NCI-H524 (cell line): Measurements from ENCODE around the gene RASA2.
"Not testable (repeated sequence)": the region's sequence is repeated elsewhere in the genome, so short reads cannot be mapped to it uniquely, and the experiment has no call there.

Experiments
- DNase-seq, 2 experiments: peaks; one replicate each; lab custom pipeline; 2025; lab: John Stamatoyannopoulos, UW

RASA2 gene

GRCh38 chr3:141459008-141459407 lies 27.8 kb upstream of the RASA2 start:
- DNase-seq: no peak

GRCh38 chr3:141460097-141460704 lies 26.6 kb upstream of the RASA2 start:
- peak; percentile 78 to 89 for DNase-seq

GRCh38 chr3:141462176-141462859 lies 24.5 kb upstream of the RASA2 start:
- DNase-seq: no peak

- DNase-seq: peak in 1 of 2 experiments; percentile 8
Observed at GRCh38 chr3:141465221-141465620, 21.6 kb upstream of the RASA2 start.

GRCh38 chr3:141466633-141467169 lies 20.1 kb upstream of the RASA2 start:
- no peak for DNase-seq

- DNase-seq: no peak
Observed at GRCh38 chr3:141469720-141470119, 17.1 kb upstream of the RASA2 start.

- no peak for DNase-seq
Observed at GRCh38 chr3:141471160-141471559, 15.7 kb upstream of the RASA2 start.

GRCh38 chr3:141476033-141476432 lies 10.8 kb upstream of the RASA2 start:
- no peak for DNase-seq

GRCh38 chr3:141477224-141477623 lies 9.6 kb upstream of the RASA2 start:
- DNase-seq: peak in 1 of 2 experiments; percentile 12

GRCh38 chr3:141478139-141478538 lies 8.7 kb upstream of the RASA2 start:
- DNase-seq: no peak

- not testable (repeated sequence) for DNase-seq
Observed at GRCh38 chr3:141478840-141479239, 8.0 kb upstream of the RASA2 start.

GRCh38 chr3:141482245-141482922 lies 4.4 kb upstream of the RASA2 start:
- DNase-seq: no peak

- DNase-seq: no peak
Observed at GRCh38 chr3:141484701-141485287, 2.0 kb upstream of the RASA2 start.

- no peak for DNase-seq
Observed at GRCh38 chr3:141485641-141486495, 959 bp upstream of the RASA2 start.

GRCh38 chr3:141486496-141486745 lies 406 bp upstream of the RASA2 start:
- no peak for DNase-seq

- peak; percentile 68 to 83 for DNase-seq
Observed at GRCh38 chr3:141487521-141488252, 860 bp downstream of the RASA2 start.

GRCh38 chr3:141489203-141489602 lies 2.4 kb downstream of the RASA2 start:
- no peak for DNase-seq

GRCh38 chr3:141491081-141491480 lies 4.3 kb downstream of the RASA2 start:
- DNase-seq: no peak

GRCh38 chr3:141491929-141492328 lies 5.1 kb downstream of the RASA2 start:
- DNase-seq: no peak

- DNase-seq: no peak
Observed at GRCh38 chr3:141493184-141493583, 6.4 kb downstream of the RASA2 start.

- DNase-seq: not testable (repeated sequence)
Observed at GRCh38 chr3:141497589-141497988, 10.8 kb downstream of the RASA2 start.
